ENCODE measurements around the gene CD99L2.

Gene CD99L2

DNA sequence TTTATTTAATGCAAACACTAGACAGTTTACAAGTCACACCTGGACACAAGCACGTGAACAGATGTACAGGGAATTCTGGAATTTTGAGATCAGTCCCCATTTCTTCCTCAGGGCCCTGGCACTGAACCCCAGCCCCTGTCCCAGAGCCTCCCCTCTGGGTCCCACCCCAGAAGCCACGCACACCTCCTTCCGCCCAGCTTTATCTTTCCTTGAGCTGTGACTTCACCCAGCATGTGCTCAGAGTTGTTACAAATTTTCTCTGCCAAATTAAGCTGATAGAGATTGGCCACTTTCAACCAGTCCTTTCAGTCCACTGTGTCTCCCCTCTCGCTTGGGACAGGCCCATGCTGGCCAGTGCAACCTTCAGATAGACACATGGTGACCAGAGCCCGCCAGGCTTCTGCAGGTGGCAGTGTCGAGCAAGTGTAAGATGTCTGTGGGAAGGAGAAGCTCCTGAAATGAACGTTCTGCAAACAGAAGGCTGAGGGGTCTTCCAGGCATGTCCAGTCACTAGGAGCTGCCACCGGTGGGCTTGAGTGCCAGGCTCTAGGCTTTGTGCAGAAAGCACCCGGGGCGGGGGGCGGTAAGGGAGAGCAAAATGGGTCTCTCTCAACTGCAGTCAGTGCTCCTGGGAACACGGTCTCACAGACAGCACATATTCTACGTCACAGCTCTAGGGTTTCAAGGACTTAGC is 132.0 kb downstream of the CD99L2 start:
- H3K36me3 ChIP-seq (ENCODE audit: control insufficient read depth, insufficient read depth, low read length) = peaks cover 10% of the 10 kb centered on the region
- H3K4me3 ChIP-seq (ENCODE audit: low read depth, low read length) = no peak overlapping the region
- no peaks in the 10 kb centered on the region for H3K9me3 ChIP-seq (ENCODE audit: control insufficient read depth, insufficient read depth, low read length)
- no peaks in the 10 kb centered on the region for H3K27me3 ChIP-seq (ENCODE audit: control insufficient read depth, insufficient read depth, low read length)
- H3K4me1 ChIP-seq (ENCODE audit: control insufficient read depth, insufficient read depth, low read length) = no peaks in the 10 kb centered on the region
- H3K9ac ChIP-seq (ENCODE audit: low read depth, low read length) = no peak overlapping the region

DNA sequence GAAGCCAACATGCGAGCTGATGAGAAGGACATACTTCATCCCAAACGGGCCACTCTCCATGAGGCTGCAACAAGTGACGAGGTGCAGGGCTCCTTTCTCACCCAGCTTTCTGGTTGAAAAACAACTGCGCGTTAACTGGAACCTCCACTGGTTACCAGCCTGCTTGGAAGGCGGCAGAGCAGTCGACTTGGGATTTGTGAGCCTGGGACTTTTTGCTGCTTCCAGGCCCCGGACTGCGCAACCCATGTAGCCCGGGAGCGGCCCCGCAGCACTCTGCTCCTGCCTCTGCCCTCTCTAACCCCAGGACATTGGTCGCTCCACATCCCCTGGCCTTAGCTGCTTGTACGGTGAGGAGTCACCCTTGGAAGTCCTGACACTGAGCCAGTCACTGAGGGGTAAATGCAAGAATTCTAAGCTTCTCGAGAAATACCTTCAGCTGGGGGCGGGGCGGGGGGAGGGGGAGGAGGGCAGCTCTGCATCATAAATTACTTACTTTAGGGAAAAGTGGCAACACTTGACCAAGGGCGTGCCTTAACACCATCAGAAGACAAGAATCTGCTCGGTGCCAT is 132.6 kb downstream of the CD99L2 start:
- no peaks in the 10 kb centered on the region for H3K4me1 ChIP-seq (ENCODE audit: control insufficient read depth, insufficient read depth, low read length)
- no peak overlapping the region for H3K4me3 ChIP-seq (ENCODE audit: low read depth, low read length)
- peaks cover 10% of the 10 kb centered on the region for H3K36me3 ChIP-seq (ENCODE audit: control insufficient read depth, insufficient read depth, low read length)
- no peak overlapping the region for H3K9ac ChIP-seq (ENCODE audit: low read depth, low read length)
- no peaks in the 10 kb centered on the region for H3K27me3 ChIP-seq (ENCODE audit: control insufficient read depth, insufficient read depth, low read length)
- H3K9me3 ChIP-seq (ENCODE audit: control insufficient read depth, insufficient read depth, low read length) = no peaks in the 10 kb centered on the region

GRCh38 chrX:150765237-150765636 is 133.2 kb downstream of the CD99L2 start:
- Histone ChIP-seq H3K9ac (ENCODE audit: low read depth, low read length) (no peak overlapping the region), H3K27me3 (ENCODE audit: control insufficient read depth, insufficient read depth, low read length) (no peaks in the 10 kb centered on the region), H3K4me1 (ENCODE audit: control insufficient read depth, insufficient read depth, low read length) (no peaks in the 10 kb centered on the region), H3K9me3 (ENCODE audit: control insufficient read depth, insufficient read depth, low read length) (no peaks in the 10 kb centered on the region), H3K36me3 (ENCODE audit: control insufficient read depth, insufficient read depth, low read length) (peaks cover 10% of the 10 kb centered on the region), H3K4me3 (ENCODE audit: low read depth, low read length) (no peak overlapping the region)

GRCh38 chrX:150763810-150764209 is 134.7 kb downstream of the CD99L2 start:
- no peak overlapping the region for H3K9ac ChIP-seq (ENCODE audit: low read depth, low read length)
- no peaks in the 10 kb centered on the region for H3K4me1 ChIP-seq (ENCODE audit: control insufficient read depth, insufficient read depth, low read length)
- no peaks in the 10 kb centered on the region for H3K27me3 ChIP-seq (ENCODE audit: control insufficient read depth, insufficient read depth, low read length)
- no peaks in the 10 kb centered on the region for H3K9me3 ChIP-seq (ENCODE audit: control insufficient read depth, insufficient read depth, low read length)
- no peak overlapping the region for H3K4me3 ChIP-seq (ENCODE audit: low read depth, low read length)
- H3K36me3 ChIP-seq (ENCODE audit: control insufficient read depth, insufficient read depth, low read length) = peaks cover 10% of the 10 kb centered on the region

- H3K36me3 ChIP-seq (ENCODE audit: control insufficient read depth, insufficient read depth, low read length) = peaks cover 8% of the 10 kb centered on the region
- H3K4me3 ChIP-seq (ENCODE audit: low read depth, low read length) = no peak overlapping the region
- no peaks in the 10 kb centered on the region for H3K9me3 ChIP-seq (ENCODE audit: control insufficient read depth, insufficient read depth, low read length)
- no peaks in the 10 kb centered on the region for H3K4me1 ChIP-seq (ENCODE audit: control insufficient read depth, insufficient read depth, low read length)
- no peaks in the 10 kb centered on the region for H3K27me3 ChIP-seq (ENCODE audit: control insufficient read depth, insufficient read depth, low read length)
- no peak overlapping the region for H3K9ac ChIP-seq (ENCODE audit: low read depth, low read length)
These were observed 135.1 kb downstream of the CD99L2 start for GRCh38 chrX:150763303-150763797.

GRCh38 chrX:150762258-150763165 is 136.0 kb downstream of the CD99L2 start:
- Histone ChIP-seq H3K9ac (ENCODE audit: low read depth, low read length) (no peak overlapping the region), H3K9me3 (ENCODE audit: control insufficient read depth, insufficient read depth, low read length) (no peaks in the 10 kb centered on the region), H3K27me3 (ENCODE audit: control insufficient read depth, insufficient read depth, low read length) (no peaks in the 10 kb centered on the region), H3K4me3 (ENCODE audit: low read depth, low read length) (no peak overlapping the region), H3K36me3 (ENCODE audit: control insufficient read depth, insufficient read depth, low read length) (peaks cover 5% of the 10 kb centered on the region), H3K4me1 (ENCODE audit: control insufficient read depth, insufficient read depth, low read length) (no peaks in the 10 kb centered on the region)

GRCh38 chrX:150761819-150762216 is 136.7 kb downstream of the CD99L2 start:
- Histone ChIP-seq H3K27me3 (ENCODE audit: control insufficient read depth, insufficient read depth, low read length) (no peaks in the 10 kb centered on the region), H3K9me3 (ENCODE audit: control insufficient read depth, insufficient read depth, low read length) (no peaks in the 10 kb centered on the region), H3K4me1 (ENCODE audit: control insufficient read depth, insufficient read depth, low read length) (no peaks in the 10 kb centered on the region), H3K4me3 (ENCODE audit: low read depth, low read length) (no peak overlapping the region), H3K9ac (ENCODE audit: low read depth, low read length) (no peak overlapping the region), H3K36me3 (ENCODE audit: control insufficient read depth, insufficient read depth, low read length) (peaks cover 5% of the 10 kb centered on the region)

DNA sequence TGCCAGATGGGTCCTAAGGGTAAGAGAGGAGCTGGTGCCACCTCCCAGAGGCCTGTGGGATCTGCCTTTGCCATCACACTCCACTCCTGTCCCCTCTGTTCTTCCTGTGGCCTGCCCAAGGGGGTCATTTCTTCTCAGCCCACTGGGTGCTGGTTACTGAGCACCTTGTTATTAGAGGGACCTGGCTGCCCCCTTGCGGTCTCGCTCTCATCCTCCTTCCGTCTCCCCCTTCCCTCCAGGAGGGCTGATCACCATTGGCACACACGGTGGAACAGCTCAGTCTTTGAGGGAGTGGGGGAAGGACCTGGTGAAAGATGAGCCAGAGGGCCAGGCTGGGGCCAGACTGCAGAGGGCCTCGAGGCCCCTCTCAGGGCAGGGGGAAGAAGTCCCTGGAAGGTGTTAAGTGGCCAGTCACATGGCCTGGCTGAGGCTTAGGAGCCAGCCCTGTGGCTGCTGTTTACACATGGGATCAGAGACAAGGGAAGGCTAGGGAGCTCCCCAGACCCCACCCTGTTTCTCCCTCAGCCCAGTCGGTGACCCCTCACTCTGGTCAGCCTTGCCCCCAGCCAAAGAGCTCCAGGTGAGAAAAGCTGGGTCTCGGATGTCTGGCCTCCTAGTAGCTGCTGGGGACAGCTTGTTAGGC is 137.2 kb downstream of the CD99L2 start:
- Histone ChIP-seq H3K4me1 (ENCODE audit: control insufficient read depth, insufficient read depth, low read length) (no peaks in the 10 kb centered on the region), H3K9ac (ENCODE audit: low read depth, low read length) (no peak overlapping the region), H3K4me3 (ENCODE audit: low read depth, low read length) (no peak overlapping the region), H3K27me3 (ENCODE audit: control insufficient read depth, insufficient read depth, low read length) (no peaks in the 10 kb centered on the region), H3K9me3 (ENCODE audit: control insufficient read depth, insufficient read depth, low read length) (no peaks in the 10 kb centered on the region), H3K36me3 (ENCODE audit: control insufficient read depth, insufficient read depth, low read length) (peaks cover 5% of the 10 kb centered on the region)

DNA sequence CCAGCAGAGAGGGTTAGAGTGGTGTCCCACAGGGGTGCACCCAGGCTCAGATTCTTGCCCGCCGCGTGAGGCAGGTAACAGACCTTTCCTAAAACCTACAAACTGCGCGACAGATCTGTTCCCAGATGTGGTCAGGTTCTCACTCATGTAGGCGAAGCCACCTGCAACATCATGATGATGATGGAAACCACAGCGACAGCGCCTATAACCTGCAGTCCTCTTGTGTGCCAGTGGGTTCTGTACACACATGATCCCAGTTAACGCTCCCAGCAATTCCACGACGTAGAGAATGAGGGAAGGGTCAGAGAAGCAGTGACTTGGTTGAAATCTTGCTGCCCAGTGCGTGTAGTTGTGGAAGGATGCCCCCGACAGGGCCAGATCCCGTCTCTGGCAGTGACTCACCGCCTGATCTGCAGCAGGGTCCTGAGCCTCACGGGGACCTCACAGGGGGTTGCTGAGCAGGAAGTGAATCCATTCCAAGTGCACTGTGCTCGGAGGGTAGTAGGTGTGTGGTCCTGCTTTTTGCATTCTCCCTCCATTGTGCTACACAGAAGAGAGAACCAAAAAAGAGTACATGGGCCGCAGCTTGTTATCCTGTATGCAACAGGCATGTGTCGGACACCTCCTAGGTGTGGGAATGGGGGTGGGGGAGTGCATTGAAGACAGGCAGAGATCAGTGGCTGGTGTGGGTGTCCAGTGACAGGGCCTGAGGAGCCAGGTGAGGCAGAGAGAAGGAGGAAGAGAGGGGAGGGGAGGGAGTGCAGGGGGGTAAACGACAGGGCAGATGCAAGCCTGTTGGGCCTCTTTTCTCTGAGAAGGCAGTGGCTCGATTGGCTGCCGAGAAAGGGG is 138.7 kb downstream of the CD99L2 start:
- Histone ChIP-seq H3K9me3 (ENCODE audit: control insufficient read depth, insufficient read depth, low read length) (no peaks in the 10 kb centered on the region), H3K27me3 (ENCODE audit: control insufficient read depth, insufficient read depth, low read length) (no peaks in the 10 kb centered on the region), H3K4me3 (ENCODE audit: low read depth, low read length) (no peak overlapping the region), H3K36me3 (ENCODE audit: control insufficient read depth, insufficient read depth, low read length) (peaks cover 5% of the 10 kb centered on the region), H3K9ac (ENCODE audit: low read depth, low read length) (no peak overlapping the region), H3K4me1 (ENCODE audit: control insufficient read depth, insufficient read depth, low read length) (no peaks in the 10 kb centered on the region)

- Histone ChIP-seq H3K27me3 (ENCODE audit: control insufficient read depth, insufficient read depth, low read length) (no peaks in the 10 kb centered on the region), H3K36me3 (ENCODE audit: control insufficient read depth, insufficient read depth, low read length) (peaks cover 4% of the 10 kb centered on the region), H3K9me3 (ENCODE audit: control insufficient read depth, insufficient read depth, low read length) (no peaks in the 10 kb centered on the region), H3K4me1 (ENCODE audit: control insufficient read depth, insufficient read depth, low read length) (no peaks in the 10 kb centered on the region), H3K4me3 (ENCODE audit: low read depth, low read length) (no peak overlapping the region), H3K9ac (ENCODE audit: low read depth, low read length) (no peak overlapping the region)
These were observed 141.1 kb downstream of the CD99L2 start for GRCh38 chrX:150757371-150757770.

GRCh38 chrX:150753968-150754367 is 144.5 kb downstream of the CD99L2 start:
- no peak overlapping the region for H3K9ac ChIP-seq (ENCODE audit: low read depth, low read length)
- H3K9me3 ChIP-seq (ENCODE audit: control insufficient read depth, insufficient read depth, low read length) = no peaks in the 10 kb centered on the region
- H3K27me3 ChIP-seq (ENCODE audit: control insufficient read depth, insufficient read depth, low read length) = no peaks in the 10 kb centered on the region
- H3K36me3 ChIP-seq (ENCODE audit: control insufficient read depth, insufficient read depth, low read length) = no peaks in the 10 kb centered on the region
- no peak overlapping the region for H3K4me3 ChIP-seq (ENCODE audit: low read depth, low read length)
- H3K4me1 ChIP-seq (ENCODE audit: control insufficient read depth, insufficient read depth, low read length) = no peaks in the 10 kb centered on the region
